ENCODE results near the gene SPOCK2. TPM values are rescaled to one million over a fixed set of nuclear protein-coding genes. Genes with fewer than 3 reads are reported as not detected.
"Not testable (repeated sequence)": the region's sequence is repeated elsewhere in the genome, so short reads cannot be mapped to it uniquely, and the experiment has no call there.

SPOCK2 gene
- polyA plus RNA-seq, 3 donors, result 3.6 to 7.8 (median 5.2) TPM

GRCh38 chr10:72045586-72045985 is 42.8 kb downstream of the SPOCK2 start:
- WGBS, 3 donors, result 81 to 95% (median 89%) methylated on average over 2 of the region's 2 CpGs
- H3K27ac ChIP-seq (ENCODE audit: low read depth, low read length), result no peak overlapping the region

GRCh38 chr10:72044417-72045041 is 43.8 kb downstream of the SPOCK2 start:
- no peak overlapping the region for H3K27ac ChIP-seq (ENCODE audit: low read depth, low read length)
- WGBS, 3 donors, result 58 to 79% (median 66%) methylated on average over 17 of the region's 17 CpGs

GRCh38 chr10:72043016-72043834 is 45.1 kb downstream of the SPOCK2 start:
- 87 to 91% (median 91%) methylated on average over 10 of the region's 10 CpGs for WGBS, 3 donors
- H3K27ac ChIP-seq (ENCODE audit: low read depth, low read length), result no peak overlapping the region

GRCh38 chr10:72041491-72041890 is 46.9 kb downstream of the SPOCK2 start:
- WGBS, 3 donors, result 86 to 93% (median 90%) methylated on average over 6 of the region's 6 CpGs
- H3K27ac ChIP-seq (ENCODE audit: low read depth, low read length), result no peak overlapping the region

- no peak overlapping the region for H3K27ac ChIP-seq (ENCODE audit: low read depth, low read length)
- 72 to 82% (median 76%) methylated on average over 9 of the region's 9 CpGs for WGBS, 3 donors
These were observed 49.0 kb downstream of the SPOCK2 start for GRCh38 chr10:72039377-72039776.

GRCh38 chr10:72038458-72039001 is 49.8 kb downstream of the SPOCK2 start:
- no peak overlapping the region for H3K27ac ChIP-seq (ENCODE audit: low read depth, low read length)
- 66 to 83% (median 81%) methylated on average over 13 of the region's 13 CpGs for WGBS, 3 donors

GRCh38 chr10:72037811-72038210 is 50.5 kb downstream of the SPOCK2 start:
- no peak overlapping the region for H3K27ac ChIP-seq (ENCODE audit: low read depth, low read length)
- 58 to 87% (median 84%) methylated on average over 3 of the region's 3 CpGs for WGBS, 3 donors

GRCh38 chr10:72037266-72037665 is 51.1 kb downstream of the SPOCK2 start:
- no peak overlapping the region for H3K27ac ChIP-seq (ENCODE audit: low read depth, low read length)
- 86 to 96% (median 96%) methylated on average over 8 of the region's 8 CpGs for WGBS, 3 donors

- no peak overlapping the region for H3K27ac ChIP-seq (ENCODE audit: low read depth, low read length)
These were observed 53.0 kb downstream of the SPOCK2 start for GRCh38 chr10:72035252-72035887.

GRCh38 chr10:72034761-72035160 is 53.6 kb downstream of the SPOCK2 start:
- WGBS, 3 donors, result 97 to 100% (median 98%) methylated on average over 4 of the region's 4 CpGs
- no peak overlapping the region for H3K27ac ChIP-seq (ENCODE audit: low read depth, low read length)

More at GRCh38 chr10:72035252-72035887, 53.0 kb downstream of the SPOCK2 start:
- 87 to 89% (median 89%) methylated on average over 13 of the region's 13 CpGs for WGBS, 3 donors

- H3K27ac ChIP-seq (ENCODE audit: low read depth, low read length), result no peak overlapping the region
- WGBS, 3 donors, result 62 to 79% (median 71%) methylated on average over 12 of the region's 12 CpGs
These were observed 54.3 kb downstream of the SPOCK2 start for GRCh38 chr10:72034040-72034499.

- WGBS, 3 donors, result 76 to 88% (median 83%) methylated on average over 11 of the region's 11 CpGs
These were observed 55.8 kb downstream of the SPOCK2 start for GRCh38 chr10:72032409-72033162.

GRCh38 chr10:72031706-72032105 is 56.6 kb downstream of the SPOCK2 start:
- no peak overlapping the region for H3K27ac ChIP-seq (ENCODE audit: low read depth, low read length)
- 90 to 92% (median 91%) methylated on average over 10 of the region's 10 CpGs for WGBS, 3 donors

More at GRCh38 chr10:72032409-72033162, 55.8 kb downstream of the SPOCK2 start:
- H3K27ac ChIP-seq (ENCODE audit: low read depth, low read length), result not testable (repeated sequence)

- no peak overlapping the region for H3K27ac ChIP-seq (ENCODE audit: low read depth, low read length)
- 57 to 73% (median 69%) methylated on average over 19 of the region's 19 CpGs for WGBS, 3 donors
These were observed 57.4 kb downstream of the SPOCK2 start for GRCh38 chr10:72030762-72031543.

- no peak overlapping the region for H3K27ac ChIP-seq (ENCODE audit: low read depth, low read length)
- 88 to 93% (median 92%) methylated on average over 1 of the region's 1 CpG for WGBS, 3 donors
These were observed 58.9 kb downstream of the SPOCK2 start for GRCh38 chr10:72029414-72029813.

- H3K27ac ChIP-seq (ENCODE audit: low read depth, low read length), result no peak overlapping the region
- 62 to 75% (median 74%) methylated on average over 6 of the region's 6 CpGs for WGBS, 3 donors
These were observed 60.9 kb downstream of the SPOCK2 start for GRCh38 chr10:72027498-72027897.

GRCh38 chr10:72026278-72027111 is 61.9 kb downstream of the SPOCK2 start:
- no peak overlapping the region for H3K27ac ChIP-seq (ENCODE audit: low read depth, low read length)
- WGBS, 3 donors, result 74 to 92% (median 75%) methylated on average over 14 of the region's 14 CpGs
